SK-N-MC (cell line): Measurements from ENCODE around the gene AFF1.
"Not testable (repeated sequence)": the region's sequence is repeated elsewhere in the genome, so short reads cannot be mapped to it uniquely, and the experiment has no call there.

Experiments used
- DNase-seq: peaks from one replicate; pipeline ENCODE4 v3.0.0-alpha.2; 2011; ENCODE audit warnings: low read depth, low spot score
- H3K27ac ChIP-seq: fragments of 200-600 bp; sonication (generic); 2 replicates; pipeline ENCODE4 v1.5.1; 2016; ENCODE audit warnings: mixed run types
- H3K36me3 ChIP-seq: fragments of 200-600 bp; sonication (generic); 2 replicates; pipeline ENCODE4 v1.6.1; 2017; ENCODE audit warnings: antibody characterized with exemption, low read length, mixed read lengths; ENCODE audit not compliant: insufficient read depth
- H3K4me3 ChIP-seq: fragments of 200-600 bp; sonication (generic); 2 replicates; pipeline ENCODE4 v1.5.1; 2016
- H3K9ac ChIP-seq: fragments of 200-600 bp; sonication (generic); 2 replicates; pipeline ENCODE4 v1.8.0; 2017; ENCODE audit warnings: mixed run types, mixed read lengths; ENCODE audit not compliant: insufficient read length
- H3K9me3 ChIP-seq: fragments of 200-600 bp; sonication (generic); 2 replicates; pipeline ENCODE4 v1.6.1; 2017; ENCODE audit warnings: low read depth, mild to moderate bottlenecking, antibody characterized with exemption, low read length, moderate library complexity, mixed read lengths
- EZH2 ChIP-seq: fragments of 200-600 bp; sonication (generic); IDR thresholded peaks from one replicate; pipeline ENCODE4 v1.6.1; 2017; ENCODE audit warnings: antibody characterized with exemption
- FOXP2 ChIP-seq: optimal IDR thresholded peaks from 2 replicates; pipeline ENCODE3; 2011; ENCODE audit warnings: mild to moderate bottlenecking, moderate library complexity; ENCODE audit not compliant: insufficient read depth; ENCODE audit errors: extremely low read length, control extremely low read depth
- POLR2AphosphoS5 ChIP-seq: IDR thresholded peaks from 2 replicates; pipeline ENCODE4 v1.6.1; 2012; ENCODE audit warnings: mild to moderate bottlenecking, low read depth, low read length, borderline replicate concordance

AFF1 gene

DNA sequence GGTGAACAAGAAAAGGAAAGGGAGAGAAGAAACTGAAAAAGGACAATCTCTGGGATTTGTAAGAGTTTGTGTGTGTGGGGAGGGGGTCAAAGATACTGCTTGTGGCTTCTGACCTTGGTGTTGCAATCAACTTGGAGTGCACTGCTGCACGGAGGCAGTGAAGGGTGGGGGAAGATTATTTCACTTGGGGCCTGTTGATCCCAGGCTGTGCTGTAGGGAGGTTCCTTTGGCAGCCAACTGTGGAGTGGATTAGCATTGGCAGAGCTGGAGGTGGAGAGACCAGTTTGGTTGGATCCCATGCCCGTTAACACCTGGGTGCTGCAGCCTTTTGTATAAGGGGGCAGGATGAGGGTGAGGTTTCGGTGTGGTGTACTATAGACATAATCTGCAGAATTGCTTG is 38.2 kb downstream of the AFF1 start:
- H3K36me3 ChIP-seq: no peaks in the 10 kb centered on the region; the same call in 1 of the 2 replicates
- no peak for DNase-seq

DNA sequence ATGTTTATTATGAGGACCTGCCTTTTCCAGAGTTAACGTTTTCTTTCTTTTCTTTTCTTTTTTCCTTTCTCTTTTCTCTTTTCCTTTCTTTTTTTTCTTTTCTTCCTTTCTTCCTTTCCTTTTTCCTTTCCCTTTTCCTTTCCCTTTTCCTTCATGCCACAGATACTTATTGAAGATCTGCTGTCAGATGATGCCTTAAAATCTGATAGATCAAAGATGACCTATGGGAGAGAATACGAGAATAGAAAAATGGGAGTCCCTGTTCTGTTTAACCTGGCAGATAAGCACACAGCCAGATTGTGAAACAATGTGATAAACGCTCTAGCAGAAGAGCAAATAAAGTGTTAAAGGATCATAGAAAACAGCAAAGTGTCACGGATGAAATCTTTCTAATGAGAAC is 38.9 kb downstream of the AFF1 start:
- TF ChIP-seq EZH2 (no peak), POLR2AphosphoS5 (no peak), FOXP2 (no peak)
- peak overlapping the region; percentile 98 for H3K27ac ChIP-seq
- H3K4me3 ChIP-seq: peak overlapping the region; percentile 71
- no peaks in the 10 kb centered on the region for H3K9me3 ChIP-seq
- H3K9ac ChIP-seq: peak overlapping the region; percentile 62
- DNase-seq: no peak
- H3K36me3 ChIP-seq: no peaks in the 10 kb centered on the region; the same call in 1 of the 2 replicates

More for the DNA sequence above, 38.2 kb downstream of the AFF1 start:
- TF ChIP-seq FOXP2 (no peak), POLR2AphosphoS5 (no peak), EZH2 (no peak)
- Histone ChIP-seq H3K4me3 (peak overlapping the region; percentile 71; the same call in 1 of the 2 replicates), H3K27ac (peak overlapping the region; percentile 98), H3K9me3 (no peaks in the 10 kb centered on the region), H3K9ac (peak overlapping the region; percentile 62)

DNA sequence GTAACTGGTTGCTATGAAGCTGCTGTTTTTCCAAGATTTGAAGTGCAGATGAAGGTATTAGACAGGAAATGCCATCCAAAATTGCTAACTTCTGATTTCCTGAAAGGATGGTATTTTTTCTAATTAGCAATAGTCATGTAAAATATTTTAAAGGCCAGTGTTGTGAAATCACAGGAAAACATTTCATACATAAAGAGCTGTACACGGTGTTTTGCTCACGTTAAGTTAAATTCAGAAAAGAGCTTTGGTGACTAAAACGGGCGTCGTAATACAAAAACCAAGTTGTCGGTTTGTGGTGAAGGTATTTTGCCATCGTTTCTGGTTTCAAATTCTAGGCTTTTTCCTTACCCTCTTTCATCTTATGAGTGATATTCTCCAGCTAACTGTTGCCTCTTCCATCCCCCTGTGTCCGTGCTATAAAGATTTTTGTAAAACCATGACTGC is 39.8 kb downstream of the AFF1 start:
- Histone ChIP-seq H3K27ac (peak overlapping the region; percentile 98), H3K9ac (peak overlapping the region; percentile 64), H3K9me3 (no peaks in the 10 kb centered on the region), H3K4me3 (peak overlapping the region; percentile 71), H3K36me3 (no peaks in the 10 kb centered on the region; the same call in 1 of the 2 replicates)
- peak; percentile 97 for DNase-seq
- peak; percentile 57; the same call in 1 of the 2 replicates for TF ChIP-seq POLR2AphosphoS5
- no peak for TF ChIP-seq FOXP2

DNA sequence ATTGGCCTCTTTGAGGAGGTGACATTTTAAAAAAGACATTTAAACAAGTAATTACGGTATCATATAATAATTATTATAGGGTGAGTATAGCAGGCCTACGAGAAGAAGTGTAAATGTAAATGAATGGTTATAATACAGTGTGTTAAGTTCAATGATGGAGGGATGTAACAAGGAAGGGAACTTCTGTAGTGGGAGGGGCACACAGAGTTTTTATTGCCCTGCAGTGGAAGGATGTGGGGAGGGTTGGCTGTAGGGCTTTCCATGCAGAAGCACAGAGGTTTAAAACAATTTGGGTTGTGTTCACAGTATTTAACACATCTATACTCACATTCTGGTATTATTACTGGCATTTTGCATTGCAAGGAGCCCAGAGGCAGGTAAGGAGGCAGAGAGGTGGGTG is 41.1 kb downstream of the AFF1 start:
- Histone ChIP-seq H3K36me3 (no peaks in the 10 kb centered on the region), H3K9ac (no peak overlapping the region), H3K9me3 (no peaks in the 10 kb centered on the region), H3K4me3 (0 out of 2 replicates have a peak overlapping the region, but pooled peaks have one; percentile 8), H3K27ac (peak overlapping the region; percentile 98)
- DNase-seq: no peak
- TF ChIP-seq FOXP2: no peak
- no peak for TF ChIP-seq POLR2AphosphoS5
- TF ChIP-seq EZH2: no peak

DNA sequence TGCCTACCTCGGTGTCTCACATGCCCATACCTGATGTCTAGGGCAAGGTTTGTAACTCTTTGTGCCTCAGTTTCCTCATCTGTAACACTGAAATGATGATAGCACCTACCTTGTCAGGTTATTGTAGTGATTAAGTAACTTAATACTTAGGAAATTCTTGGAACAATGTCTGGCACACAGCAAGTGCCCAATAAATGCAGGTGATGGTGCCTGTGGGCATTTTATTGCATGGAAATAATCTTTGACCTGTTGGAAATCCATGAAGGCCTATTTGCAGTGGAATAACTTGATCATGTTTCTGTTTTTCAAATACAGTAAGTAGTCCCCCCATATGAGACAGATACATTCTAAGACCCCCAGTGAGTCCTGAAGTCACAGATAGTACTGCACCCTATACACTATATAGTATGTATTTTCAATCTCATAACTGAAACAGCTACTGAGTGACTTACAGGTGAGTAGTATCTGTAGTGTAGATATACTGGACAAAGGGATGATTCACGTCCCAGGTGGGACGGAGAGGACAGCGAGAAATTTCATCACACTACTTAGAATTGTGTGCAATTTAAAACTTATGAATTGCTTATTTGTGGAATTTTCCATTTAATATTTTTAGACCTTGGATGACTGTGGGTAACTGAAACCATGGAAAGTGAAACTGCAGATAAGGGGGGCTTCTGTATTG is 42.1 kb downstream of the AFF1 start:
- H3K9ac ChIP-seq: no peak overlapping the region
- no peaks in the 10 kb centered on the region for H3K9me3 ChIP-seq
- no peak overlapping the region for H3K4me3 ChIP-seq
- H3K27ac ChIP-seq: no peak overlapping the region
- no peak for TF ChIP-seq POLR2AphosphoS5
- no peak for TF ChIP-seq FOXP2
- no peak for TF ChIP-seq EZH2
- no peak for DNase-seq
- no peaks in the 10 kb centered on the region for H3K36me3 ChIP-seq

DNA sequence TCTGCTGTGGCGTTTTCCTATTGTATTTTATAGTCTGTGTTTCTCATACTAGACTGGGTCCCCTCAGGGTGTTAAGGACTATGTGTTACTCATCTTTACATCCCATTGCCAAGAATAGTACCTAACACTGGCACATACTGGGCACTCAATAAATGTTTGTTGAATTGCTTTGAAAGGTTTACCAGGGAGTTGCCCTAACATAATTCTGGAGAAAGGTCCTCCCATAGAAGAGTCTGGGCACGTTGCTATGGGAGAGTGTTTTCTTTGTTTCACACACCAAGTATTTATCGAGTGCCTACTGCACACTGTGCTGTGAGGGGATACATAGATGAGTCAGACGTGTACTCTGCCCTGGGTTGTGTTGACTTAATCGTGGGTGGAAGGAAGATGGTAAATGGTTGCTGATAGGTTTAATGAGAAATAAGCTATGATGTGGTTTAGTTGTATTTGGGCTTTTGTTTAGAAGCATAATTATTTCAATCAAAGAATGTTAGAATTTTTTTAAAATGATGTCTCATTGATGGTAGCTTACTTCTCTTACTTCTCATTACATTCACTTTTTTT is 42.9 kb downstream of the AFF1 start:
- no peak for TF ChIP-seq POLR2AphosphoS5
- no peak for TF ChIP-seq EZH2
- TF ChIP-seq FOXP2: no peak
- Histone ChIP-seq H3K4me3 (no peak overlapping the region), H3K9me3 (no peaks in the 10 kb centered on the region), H3K9ac (no peak overlapping the region), H3K27ac (no peak overlapping the region), H3K36me3 (no peaks in the 10 kb centered on the region)
- no peak for DNase-seq

DNA sequence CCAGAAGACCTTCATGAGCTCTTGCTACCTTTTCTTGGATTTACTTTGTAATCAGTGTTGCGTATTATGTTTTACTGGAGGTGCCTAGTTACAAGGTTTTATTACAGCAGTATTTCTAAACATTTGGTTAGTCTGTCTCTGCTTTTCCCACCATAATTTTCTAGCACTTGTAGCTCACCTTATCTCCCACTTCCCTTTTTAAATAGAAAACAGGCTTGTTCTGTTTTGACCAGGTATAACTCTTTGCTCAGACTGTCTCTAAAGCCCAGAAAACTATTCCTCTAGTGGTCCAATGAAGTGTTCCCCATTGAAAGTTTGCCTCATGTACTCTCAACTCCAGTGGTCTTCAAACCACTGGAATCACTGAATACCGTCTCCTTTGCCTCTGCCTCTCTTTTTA is 43.9 kb downstream of the AFF1 start:
- DNase-seq: no peak
- H3K36me3 ChIP-seq: no peaks in the 10 kb centered on the region
- H3K9me3 ChIP-seq: no peaks in the 10 kb centered on the region
- no peak overlapping the region for H3K9ac ChIP-seq
- no peak overlapping the region for H3K4me3 ChIP-seq
- 0 out of 2 replicates have a peak overlapping the region, but pooled peaks have one; percentile 2 for H3K27ac ChIP-seq
- TF ChIP-seq FOXP2 (no peak), POLR2AphosphoS5 (no peak)

DNA sequence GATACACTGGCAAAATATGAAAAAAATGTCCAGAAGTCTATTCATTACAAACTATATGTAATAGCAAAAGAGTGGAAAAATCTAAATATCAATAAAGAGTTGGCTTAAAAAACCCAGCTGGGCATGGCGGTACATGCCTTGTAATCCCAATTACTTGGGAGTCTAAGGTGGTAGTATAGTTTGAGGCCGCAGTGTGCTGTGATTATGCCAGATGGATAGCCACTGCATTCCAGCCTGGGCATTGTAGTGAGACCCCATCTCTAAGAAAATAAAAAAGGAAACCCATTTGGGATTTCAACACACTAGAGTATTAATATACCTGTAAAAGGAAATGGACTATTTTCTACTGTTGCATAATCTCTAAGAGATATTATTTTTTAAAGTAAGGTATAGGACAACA is 45.4 kb downstream of the AFF1 start:
- no peak overlapping the region for H3K9ac ChIP-seq
- TF ChIP-seq EZH2: no peak
- TF ChIP-seq FOXP2: no peak
- no peak for TF ChIP-seq POLR2AphosphoS5
- no peaks in the 10 kb centered on the region for H3K9me3 ChIP-seq
- no peak overlapping the region for H3K4me3 ChIP-seq
- H3K27ac ChIP-seq: no peak overlapping the region
- DNase-seq: no peak
- H3K36me3 ChIP-seq: no peaks in the 10 kb centered on the region

DNA sequence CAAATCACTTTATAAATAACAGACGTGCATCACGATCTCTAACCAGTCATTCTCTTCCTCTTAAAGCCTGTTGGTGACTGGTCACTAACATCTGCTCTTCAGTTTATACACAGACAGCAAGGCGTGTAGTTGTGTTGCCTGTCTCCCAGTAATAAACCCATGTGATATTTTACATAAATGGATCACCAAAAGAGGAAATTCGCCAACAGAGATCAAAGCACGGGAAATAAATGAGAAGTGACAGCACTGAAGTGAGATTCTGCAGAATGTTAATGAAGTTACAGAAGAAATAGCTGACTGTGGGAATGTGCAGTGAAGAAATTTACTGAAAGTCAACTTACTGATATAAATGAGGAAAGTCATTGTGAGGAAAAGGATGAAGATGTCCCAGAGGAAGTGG is 47.0 kb downstream of the AFF1 start:
- peak; percentile 62 for TF ChIP-seq FOXP2
- TF ChIP-seq EZH2: no peak
- no peaks in the 10 kb centered on the region for H3K36me3 ChIP-seq
- H3K4me3 ChIP-seq: peak overlapping the region; percentile 60
- peak; percentile 87 for DNase-seq
- H3K27ac ChIP-seq: peak overlapping the region; percentile 93
- no peaks in the 10 kb centered on the region for H3K9me3 ChIP-seq
- H3K9ac ChIP-seq: peak overlapping the region; percentile 1

DNA sequence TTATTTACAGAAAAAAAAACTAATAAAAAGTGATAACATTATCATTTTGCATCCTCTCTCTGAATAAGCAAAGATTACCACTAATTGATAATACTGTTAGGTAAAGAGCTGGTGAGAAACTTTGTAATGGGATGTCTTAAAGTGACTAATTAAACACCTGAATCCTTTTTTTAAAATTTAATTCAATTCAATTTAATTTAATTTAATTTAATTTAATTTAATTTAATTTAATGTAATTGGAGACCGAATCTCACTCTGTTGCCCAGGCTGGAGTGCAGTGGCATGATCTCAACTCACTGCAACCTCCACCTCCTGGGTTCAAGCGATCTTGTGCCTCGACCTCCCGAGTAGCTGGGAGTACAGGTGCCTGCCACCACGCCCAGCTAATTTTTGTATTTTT is 51.0 kb downstream of the AFF1 start:
- H3K36me3 ChIP-seq, H3K27ac ChIP-seq, DNase-seq, H3K4me3 ChIP-seq, H3K9me3 ChIP-seq, H3K9ac ChIP-seq: not testable (repeated sequence)

DNA sequence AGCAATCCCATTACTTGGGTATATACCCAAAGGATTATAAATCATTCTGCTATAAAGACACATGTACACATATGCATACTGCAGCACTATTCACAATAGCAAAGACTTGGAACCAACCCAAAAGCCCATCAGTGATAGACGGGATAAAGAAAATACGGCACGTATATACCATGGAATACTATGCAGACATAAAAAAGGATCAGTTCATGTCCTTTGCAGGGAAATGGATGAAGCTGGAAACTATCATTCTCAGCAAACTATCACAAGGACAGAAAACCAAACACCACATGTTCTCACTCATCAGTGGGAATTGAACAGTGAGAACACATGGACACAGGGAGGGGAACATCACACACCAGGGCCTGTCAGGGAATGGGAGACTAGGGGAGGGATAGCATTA is 54.8 kb downstream of the AFF1 start:
- H3K27ac ChIP-seq, DNase-seq, H3K4me3 ChIP-seq, H3K9ac ChIP-seq, H3K36me3 ChIP-seq, H3K9me3 ChIP-seq: not testable (repeated sequence)
